Activated CD4-positive, alpha-beta T cell treated with anti-CD3 and anti-CD28 coated beads, Interleukin-2, amount 50 U/mL, for 24 hours (primary cell): ENCODE measurements around the gene RAB32.
"Not testable (repeated sequence)": the region's sequence is repeated elsewhere in the genome, so short reads cannot be mapped to it uniquely, and the experiment has no call there.

ENCODE experiments used
- DNase-seq, 2 donors: peaks; one replicate each; pipeline ENCODE4 v3.0.0-alpha.2; 2020; ENCODE audit warnings: low read depth in 1 of 2, low spot score in 1 of 2

The RAB32 gene

DNA sequence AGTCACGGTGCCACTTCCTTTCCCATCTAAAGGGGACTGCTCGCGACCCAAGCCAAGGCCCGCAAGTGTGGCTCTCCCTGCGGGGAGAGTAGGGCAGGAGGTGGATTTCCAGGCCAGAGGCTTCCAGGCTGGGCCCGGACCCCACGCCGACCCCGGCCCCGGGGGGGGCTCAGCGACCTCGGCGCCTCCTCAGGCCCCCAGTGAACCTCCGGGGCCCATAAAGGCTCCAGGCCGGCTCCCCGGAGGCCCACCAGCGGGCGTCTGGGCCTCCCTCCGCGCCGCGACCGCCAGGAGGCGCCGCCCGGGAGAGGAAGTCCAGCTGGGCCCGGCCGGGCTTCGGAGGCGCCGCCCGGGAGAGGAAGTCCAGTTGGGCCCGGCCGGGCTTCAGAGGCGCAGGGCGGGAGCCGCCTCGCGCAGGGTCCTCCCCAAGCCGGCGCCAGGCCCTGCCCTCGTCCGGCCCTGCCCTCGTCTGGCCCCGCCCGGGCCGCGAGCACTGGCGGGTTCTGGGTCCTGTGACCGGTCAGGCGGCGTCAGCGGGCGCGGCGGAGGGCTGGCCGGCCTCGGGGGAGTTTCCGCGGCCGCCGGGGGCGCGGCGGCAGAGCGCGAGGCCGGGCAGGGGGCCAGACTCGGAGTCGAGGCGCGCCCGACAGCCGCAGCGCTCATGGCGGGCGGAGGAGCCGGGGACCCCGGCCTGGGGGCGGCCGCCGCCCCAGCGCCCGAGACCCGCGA, at the start of gene RAB32:
RAB32 (plus strand) TSS at position 623 of the 729 bp plus-strand sequence; CDS start at position 662, 39 bp downstream.
- no peak for DNase-seq

DNA sequence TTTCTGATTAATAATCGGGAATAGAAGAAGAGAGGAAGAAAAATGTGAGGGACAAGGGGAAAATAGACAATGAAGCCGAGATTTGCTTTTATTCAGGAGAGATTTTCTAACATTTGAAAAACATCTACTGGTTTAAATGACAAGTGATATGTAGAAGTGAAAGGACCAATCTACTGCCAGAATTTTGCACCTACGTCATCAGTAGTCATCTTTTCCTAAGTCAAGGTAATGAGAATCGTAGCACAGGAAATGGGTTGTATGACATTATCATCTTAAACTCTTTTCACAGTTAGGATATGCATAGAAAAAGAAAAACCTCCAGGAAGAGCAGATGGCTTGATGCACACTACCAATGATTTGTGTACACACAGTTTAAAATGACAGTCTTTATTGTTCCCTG, 45.3 kb upstream of the RAB32 start:
- DNase-seq: no peak

DNA sequence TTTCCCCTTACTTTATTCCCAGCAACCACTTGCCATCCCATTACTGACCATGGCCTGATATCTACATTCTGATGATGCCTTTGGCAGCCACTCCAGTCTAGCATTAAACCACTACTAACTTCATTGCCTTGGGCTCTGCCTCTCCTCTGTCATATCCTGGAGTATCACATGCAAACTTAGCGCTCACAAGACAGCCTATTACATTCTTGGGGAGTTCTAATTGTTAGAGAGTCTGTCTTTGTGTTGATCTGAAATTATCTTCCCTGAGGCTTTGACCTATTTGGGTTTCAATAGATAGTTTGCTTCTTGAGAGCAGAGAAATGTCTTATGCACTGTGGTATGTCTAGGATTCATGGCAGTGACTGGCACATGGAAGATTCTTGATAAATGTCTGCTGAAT, 40.5 kb upstream of the RAB32 start:
- DNase-seq: no peak

DNA sequence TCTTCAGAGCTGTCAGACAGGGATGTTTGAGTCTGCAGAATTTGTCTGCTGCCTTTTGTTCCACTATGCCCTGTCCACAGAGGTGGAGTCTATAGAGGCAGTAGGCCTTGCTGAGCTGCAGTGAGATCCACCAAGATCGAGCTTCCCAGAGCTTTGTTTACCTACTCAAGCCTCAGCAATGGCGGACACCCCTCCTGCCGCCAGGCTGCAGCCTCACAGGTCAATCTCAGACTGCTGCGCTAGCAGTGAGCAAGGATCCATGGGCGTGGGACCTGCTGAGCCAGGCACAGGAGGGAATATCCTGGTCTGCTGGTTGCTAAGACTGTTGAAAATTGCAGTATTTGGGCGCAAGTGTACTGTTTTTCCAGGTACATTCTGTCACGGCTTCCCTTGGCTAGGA, 28.4 kb upstream of the RAB32 start:
- no peak for DNase-seq

DNA sequence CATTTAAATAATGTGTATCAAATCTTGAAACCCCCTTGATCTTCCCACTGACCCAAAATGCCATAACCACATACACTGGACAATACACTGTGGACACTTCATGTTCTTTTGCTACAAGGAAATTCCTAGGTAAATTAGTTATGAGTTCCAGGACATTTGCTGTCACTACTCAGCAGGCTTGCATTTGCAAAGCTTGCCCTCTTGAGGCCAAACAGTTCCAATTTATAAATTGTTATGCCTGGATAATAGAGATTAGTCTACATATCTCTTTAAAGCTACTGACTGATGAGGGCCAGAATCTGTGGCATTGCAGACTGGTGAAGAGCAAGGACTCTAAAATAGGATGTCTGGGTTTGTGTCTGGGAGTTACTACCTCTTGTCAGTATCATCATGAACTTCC, 17.4 kb upstream of the RAB32 start:
- DNase-seq: no peak

DNA sequence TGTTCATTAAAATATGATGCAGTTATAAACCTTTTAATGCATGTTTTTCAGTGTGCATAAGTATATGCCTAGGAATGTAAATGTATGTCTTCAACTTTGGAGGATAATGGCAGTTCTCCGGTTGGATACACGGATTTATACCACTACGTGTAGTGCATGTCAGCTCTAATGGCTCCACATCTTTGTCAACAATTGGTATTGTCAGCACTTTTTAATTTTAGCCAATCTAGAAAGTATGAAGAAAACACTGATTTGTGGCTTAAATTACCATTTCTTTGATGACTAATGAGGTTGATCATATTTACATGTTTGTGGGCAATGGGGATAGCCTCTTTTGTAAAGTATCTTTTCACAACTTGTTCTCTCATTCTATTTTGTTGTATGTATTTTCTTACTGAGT, 10.9 kb upstream of the RAB32 start:
- no peak for DNase-seq

DNA sequence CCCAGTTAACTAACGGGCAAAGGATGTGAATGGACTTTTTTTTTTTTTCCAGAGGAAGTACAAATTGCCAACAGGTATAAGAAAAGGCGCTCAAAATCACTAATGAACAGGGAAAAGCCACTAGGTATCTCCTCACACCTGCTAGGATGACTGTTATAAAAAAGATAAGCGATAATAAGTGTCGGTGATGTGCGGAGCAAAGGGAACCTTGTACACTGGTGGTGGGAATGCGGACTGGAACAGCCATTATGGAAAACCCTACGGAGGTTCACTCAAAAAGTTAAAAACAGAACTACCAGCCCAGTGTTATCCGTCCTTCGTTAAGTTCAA, 787 bp upstream of the RAB32 start:
- DNase-seq: no peak

DNA sequence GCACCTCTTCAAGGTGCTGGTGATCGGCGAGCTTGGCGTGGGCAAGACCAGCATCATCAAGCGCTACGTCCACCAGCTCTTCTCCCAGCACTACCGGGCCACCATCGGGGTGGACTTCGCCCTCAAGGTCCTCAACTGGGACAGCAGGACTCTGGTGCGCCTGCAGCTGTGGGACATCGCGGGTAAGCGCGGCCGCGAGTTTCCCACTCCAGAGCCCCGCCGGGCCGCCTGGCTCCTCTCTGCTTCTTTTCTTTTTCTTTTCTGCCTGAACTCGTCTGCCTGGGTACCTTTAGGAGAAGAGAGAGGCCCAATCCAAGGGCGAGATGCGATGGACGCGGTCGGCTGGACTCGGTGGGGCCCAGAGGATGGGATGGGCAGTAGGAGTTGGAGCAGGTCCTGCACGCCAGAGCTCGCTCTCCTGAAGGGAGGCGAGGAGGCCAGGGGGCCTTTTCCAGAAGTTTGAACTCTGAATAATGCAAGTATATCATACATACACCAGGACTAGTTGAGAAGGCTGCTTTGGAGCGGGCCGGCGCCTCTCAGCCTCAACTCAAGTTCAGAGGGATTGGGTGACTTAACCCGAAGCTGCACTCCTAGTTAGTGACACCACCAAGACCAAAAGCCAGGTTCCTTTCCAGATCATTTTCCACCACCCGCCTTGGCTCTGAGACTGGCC, 445 bp downstream of the RAB32 start:
- no peak for DNase-seq

DNA sequence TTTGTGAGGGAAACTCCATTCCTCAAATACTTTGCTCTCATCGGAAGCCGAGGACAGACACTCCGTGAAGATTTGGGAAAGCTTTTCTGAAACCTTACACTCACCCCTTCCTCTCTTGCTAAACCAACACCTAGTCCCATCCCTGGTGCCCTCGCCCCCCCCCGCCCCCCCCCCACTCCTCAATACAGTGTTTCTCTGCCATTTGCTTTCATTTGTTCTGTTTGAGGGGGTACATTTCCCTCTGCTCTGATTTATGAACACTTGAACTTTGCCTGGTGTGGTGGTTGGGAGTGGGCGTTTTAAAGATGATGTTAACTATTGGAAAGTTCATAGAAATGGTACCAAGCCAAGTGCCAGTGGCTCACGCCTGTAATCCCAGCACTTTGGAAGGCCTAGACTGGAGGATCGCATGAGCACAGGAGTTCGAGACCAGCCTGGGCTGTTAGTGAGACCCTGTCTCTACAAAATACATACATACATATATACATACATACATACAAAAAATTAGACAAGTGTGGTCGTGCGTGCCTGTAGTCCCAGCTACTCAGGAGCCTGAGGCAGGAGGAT, 1.1 kb downstream of the RAB32 start:
- DNase-seq: no peak

DNA sequence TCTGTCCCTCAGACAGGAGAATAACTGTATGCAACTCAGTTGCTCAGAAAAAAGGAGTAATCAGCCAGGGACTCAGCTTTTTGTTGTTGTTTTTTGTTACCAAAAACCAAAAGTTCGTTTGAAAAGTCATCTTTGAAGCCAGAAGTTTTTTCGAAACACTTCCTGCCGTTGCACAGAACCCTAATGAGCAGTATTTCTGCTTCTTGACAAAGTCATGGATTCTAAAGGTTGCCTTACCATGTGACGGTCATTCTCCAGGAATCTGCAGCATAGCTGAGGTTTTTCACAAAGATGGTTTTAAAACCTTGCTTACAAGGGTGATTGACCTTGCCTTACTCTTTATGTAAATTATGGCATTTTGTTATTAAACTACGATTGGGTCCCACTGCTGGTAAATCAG, 1.9 kb downstream of the RAB32 start:
- no peak for DNase-seq

DNA sequence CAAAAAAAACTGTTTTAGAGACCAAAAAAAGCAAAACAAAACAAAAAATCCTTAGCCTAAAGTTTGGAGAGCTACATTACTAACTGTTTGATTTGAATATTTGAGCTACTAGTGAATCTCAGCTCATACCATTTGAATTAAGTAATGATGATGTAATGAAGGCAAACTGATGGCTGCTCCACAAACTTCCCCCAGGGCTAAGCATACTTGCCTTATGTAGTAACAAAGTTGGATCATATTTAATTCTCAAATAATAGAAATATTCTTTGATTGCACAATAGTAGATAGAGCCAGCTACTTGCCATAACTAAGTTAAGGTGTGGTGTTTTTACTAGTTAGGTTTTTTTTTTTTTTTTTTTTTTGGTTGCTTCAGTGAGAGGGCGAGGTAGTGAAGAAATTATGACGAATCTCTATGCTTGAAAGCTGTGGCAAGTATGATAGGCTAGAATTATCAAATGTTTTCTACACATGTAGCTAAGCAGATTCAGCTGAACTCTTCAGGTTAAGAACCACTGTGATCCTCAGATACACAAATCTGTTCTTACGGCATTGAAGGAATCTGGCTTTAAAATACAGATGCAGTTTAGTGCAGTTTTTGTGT, 2.9 kb downstream of the RAB32 start:
- DNase-seq: no peak

DNA sequence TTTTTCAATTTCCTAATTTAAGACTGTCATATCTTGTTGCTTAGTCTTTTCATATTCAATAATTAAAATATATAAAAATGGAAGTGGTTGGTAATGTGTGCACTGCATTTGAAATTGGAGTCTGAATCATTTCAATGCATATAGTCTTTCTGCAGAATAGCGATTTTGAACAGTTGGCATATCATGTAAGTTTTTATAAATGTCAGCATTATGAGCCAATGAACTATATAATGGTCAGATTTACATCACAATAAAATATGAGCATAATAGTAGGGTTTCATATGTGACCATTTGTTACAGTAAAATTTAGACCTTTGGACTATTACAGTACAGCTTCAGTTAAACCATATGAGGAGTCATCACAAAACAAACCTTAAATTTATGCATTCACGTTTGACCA, 4.3 kb downstream of the RAB32 start:
- no peak for DNase-seq

DNA sequence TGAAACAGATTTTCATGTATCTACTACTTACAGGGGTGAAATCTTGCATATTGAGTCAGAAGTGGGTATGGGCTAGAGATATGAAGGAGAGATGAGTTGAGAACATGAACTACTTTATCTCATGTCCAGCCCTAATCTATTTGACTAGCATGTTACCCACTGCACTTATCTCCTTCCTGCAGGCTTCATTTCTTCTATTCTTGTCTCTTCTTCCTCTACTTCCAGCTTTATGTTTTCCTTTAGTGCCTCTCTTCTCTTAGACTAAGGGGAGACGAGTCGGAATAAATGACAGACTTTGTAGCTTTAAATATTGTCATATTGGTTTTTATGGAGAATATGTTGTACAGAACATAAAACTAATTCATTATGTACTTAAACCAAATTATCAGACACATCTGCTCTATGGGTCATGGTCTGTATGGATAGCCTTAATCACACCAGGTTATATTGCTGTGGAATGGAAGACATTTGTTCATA, 5.3 kb downstream of the RAB32 start:
- no peak for DNase-seq

DNA sequence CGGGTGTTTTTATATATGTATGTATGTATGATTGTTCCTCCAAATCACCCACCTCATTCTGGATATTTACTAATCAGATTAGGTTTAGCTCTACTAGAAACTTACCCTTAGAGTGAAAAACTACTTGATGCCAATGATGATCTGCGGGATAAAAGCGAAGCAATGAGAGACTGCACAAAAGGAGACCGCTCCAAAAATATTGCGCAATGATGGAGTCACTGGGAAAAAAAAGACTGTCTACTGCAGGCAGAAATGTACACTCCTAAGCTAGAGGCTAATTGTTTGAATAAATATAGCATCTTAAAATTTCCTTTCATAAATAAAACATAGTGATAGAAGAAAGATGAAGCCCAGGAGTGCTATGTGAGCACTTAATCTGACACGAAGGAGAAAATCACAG, 7.3 kb downstream of the RAB32 start:
- DNase-seq: no peak

DNA sequence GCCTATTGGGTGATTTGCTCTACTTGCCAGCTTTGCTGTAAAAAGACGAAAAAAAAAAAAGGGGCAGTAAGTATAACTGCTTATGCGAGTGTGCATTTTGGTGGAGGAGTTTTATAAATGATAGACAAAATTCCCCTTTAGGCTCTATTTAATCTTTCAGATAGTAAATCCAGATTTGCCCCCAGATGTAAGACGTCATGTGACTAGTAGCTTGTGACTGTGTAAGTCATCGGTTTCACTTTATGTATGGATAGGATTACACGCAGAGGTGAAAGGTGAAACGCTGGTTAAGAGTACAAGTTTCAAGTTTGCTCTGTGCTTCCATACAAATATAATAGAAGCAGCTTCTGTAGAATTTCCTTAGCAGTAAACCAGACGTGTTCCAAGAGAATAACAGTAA, 7.9 kb downstream of the RAB32 start:
- no peak for DNase-seq

DNA sequence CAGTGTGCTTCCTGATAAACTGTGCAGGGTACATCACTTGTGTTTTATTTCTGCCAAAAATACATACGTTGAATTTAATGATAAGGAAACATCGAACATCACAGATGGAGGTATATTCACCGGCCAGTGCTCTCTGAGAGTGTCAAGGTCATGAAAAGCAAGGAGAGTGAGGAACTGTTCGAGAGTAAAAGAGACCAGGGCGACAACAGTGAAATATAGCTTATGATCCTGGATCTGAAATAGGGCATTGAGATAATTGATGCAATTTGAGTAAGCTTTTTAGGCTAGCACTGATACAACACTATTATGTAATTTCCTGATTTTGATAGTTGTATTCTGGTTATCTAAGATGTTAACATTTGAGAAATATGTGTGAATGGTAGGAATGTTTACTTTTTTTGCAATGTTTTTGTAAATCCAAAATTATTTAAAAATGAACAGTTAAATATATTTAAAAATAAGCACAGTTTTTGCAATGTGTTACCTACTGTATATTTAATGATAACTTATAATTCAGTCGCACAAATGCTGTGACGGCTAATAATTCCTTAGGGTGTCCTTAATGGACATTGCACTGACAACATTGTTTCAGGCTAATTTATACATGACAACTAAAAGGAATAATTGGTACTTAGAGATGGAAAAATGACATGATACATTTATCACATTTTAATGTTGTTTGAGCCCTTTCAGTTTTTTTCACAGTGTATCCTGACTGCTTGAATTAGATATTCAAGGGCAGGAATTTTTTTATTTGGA, 9.9 kb downstream of the RAB32 start:
- no peak for DNase-seq

DNA sequence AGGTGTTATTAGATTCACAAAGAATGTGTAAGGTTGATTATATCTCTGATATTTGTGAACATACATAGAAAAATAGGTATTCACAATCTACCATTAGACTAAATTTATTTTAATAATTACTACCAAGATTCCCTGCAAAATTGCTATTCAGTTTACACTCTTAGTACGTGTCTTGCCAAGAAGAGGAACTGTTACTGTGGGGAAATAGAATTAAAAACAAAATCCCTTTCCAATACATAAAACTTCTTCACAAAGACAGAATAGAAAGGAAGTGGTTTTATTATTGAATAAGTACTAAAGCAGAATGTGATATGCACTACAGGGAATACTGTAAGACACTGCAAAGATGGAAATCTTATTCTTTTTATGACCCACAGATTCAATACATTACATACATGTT, 17.0 kb downstream of the RAB32 start:
- DNase-seq: no peak

DNA sequence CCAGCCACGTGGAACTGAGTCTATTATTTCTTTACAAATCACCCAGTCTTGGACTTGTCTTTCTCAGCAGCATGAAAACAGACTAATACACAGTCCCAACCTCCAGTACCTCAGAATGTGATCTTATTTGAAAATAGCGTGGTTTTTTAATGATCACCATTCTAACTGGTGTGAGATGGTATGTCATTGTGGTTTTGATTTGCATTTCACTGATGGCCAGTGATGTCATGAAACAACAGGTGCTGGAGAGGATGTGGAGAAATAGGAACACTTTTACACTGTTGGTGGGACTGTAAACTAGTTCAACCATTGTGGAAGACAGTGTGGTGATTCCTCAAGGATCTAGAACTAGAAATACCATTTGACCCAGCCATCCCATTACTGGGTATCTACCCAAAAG, 23.0 kb downstream of the RAB32 start:
- not testable (repeated sequence) for DNase-seq

DNA sequence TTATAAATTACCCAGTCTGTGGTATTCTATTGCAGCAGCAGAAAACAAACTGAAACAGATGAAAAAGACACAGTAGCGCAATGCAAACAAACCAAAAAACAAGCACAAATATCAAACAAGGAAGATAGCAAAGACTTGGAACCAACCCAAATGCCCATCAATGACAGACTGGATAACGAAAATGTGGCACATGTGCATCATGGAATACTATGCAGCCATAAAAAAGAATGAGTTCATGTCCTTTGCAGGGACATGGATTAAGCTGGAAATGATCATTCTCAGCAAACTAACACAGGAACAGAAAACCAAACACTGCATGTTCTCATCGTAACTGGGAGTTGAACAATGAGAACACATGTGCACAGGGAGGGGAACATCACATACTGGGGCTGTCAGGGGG, 25.0 kb downstream of the RAB32 start:
- DNase-seq: not testable (repeated sequence)

DNA sequence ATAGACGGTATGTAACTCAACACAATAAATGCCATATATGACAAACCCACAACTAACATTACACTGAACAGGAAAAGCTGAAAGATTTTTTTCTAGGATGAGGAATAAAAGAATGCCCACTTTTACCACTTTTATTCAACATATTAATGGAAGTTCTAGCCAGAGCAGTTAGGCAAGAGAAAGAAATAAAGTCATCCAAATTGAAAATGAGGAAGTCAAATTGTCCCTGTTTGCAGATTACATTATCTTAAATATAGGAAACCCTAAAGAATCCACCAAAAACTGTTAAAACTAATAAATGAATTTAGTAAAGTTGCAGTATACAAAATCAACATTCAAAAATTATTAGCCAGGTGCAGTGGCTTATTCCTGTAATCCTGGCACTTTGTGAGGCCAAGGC, 30.6 kb downstream of the RAB32 start:
- no peak for DNase-seq

DNA sequence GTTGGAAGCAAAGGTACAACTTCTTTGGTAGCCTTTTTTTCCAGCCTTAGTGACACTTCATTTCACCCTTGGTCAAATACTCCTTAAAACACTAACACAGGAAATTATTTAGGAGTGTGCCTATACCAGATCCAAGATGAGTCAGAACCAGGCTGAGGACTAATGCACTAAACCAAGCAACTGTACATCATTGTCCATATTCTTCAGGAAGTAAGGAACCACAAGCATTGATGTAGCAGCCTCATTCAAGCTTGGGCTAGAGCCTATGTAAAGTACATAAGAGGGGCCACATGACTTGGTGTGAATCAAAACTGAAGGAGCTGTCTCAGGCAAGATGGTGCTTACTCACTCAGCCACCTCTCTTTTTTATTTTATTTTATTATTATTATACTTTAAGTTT, 34.4 kb downstream of the RAB32 start:
- DNase-seq: no peak

DNA sequence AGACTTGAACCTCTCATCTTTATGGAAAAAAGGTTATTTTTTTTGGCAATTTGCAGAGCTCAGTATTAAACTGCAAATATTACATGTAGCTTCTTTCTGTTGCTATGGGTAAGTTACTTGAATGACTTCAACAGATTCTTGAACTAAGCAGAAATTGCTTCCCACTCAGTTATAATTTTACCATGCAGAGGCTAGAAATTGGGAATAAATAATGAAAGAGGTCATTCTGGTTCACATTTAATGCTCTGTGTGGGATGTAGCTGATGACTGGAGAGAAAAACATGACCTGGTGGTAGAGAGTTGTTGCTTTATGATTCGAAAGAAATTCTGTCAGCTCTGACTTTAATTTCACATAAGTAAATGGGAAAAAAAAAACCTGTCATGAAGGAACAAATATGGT, 38.3 kb downstream of the RAB32 start:
- no peak for DNase-seq
